ENCODE data around the gene RAD51B.

DNA sequence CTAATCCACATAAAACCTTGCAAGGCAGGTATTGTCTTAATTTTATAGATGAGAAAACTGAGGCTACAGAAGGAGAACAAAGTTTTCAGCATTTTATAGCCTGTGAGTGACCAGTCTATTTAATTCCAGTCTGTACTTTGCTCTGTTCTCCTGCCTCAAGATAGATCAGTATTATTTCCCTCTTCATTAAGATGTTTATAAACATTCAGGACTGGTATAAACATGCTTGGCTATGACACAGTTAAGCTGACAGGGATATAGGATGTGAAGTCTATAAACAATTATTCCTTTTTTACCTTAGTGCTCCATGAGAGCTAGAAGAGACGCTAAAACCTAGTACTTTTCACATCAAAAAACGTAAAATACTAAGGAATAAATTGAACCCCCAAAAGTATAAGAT is 287.3 kb downstream of the RAD51B start:
- TF ChIP-seq EP300 (IDR thresholded peaks at IDR 0.05; ENCODE audit: low read depth) = no peak
- TF ChIP-seq, protein P1, sequence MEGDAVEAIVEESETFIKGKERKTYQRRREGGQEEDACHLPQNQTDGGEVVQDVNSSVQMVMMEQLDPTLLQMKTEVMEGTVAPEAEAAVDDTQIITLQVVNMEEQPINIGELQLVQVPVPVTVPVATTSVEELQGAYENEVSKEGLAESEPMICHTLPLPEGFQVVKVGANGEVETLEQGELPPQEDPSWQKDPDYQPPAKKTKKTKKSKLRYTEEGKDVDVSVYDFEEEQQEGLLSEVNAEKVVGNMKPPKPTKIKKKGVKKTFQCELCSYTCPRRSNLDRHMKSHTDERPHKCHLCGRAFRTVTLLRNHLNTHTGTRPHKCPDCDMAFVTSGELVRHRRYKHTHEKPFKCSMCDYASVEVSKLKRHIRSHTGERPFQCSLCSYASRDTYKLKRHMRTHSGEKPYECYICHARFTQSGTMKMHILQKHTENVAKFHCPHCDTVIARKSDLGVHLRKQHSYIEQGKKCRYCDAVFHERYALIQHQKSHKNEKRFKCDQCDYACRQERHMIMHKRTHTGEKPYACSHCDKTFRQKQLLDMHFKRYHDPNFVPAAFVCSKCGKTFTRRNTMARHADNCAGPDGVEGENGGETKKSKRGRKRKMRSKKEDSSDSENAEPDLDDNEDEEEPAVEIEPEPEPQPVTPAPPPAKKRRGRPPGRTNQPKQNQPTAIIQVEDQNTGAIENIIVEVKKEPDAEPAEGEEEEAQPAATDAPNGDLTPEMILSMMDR (IDR thresholded peaks at IDR 0.05) = no peak
